Adrenal gland (tissue), 12 donors: ENCODE results near the gene SULT4A1. TPM values are rescaled to one million over a fixed set of nuclear protein-coding genes. Genes with fewer than 3 reads are reported as not detected.

Source experiments
- DNase-seq, 7 donors: peaks; one replicate each; pipeline ENCODE4 v3.0.0-alpha.2; 2019 to 2020
- H3K27ac ChIP-seq, 5 donors: fragments of 200-600 bp; sonication (generic) in 4 of 5; 1 replicate in 3 of 5; 2 replicates in 2 of 5; pipeline versions ENCODE4 v1.5.1 to v1.8.0; 2016 to 2020; ENCODE audit warnings: mild to moderate bottlenecking in 1 of 5
- H3K27me3 ChIP-seq: fragments of 200-600 bp; 2 replicates; pipeline ENCODE4 v1.8.0; 2021
- H3K36me3 ChIP-seq, 2 donors: fragments of 200-600 bp; replicated peaks in 1 of 2; 1 replicate in 1 of 2; 2 replicates in 1 of 2; pipeline versions ENCODE4 v1.5.1 to v1.8.0; 2018 to 2022
- H3K4me1 ChIP-seq, 2 donors: fragments of 200-600 bp; replicated peaks in 1 of 2; 1 replicate in 1 of 2; 2 replicates in 1 of 2; pipeline versions ENCODE4 v1.5.1 to v1.8.0; 2018 to 2021
- H3K4me3 ChIP-seq, 4 donors: fragments of 200-600 bp; sonication (generic) in 3 of 4; one replicate each; pipeline ENCODE4 v1.5.1; 2016 to 2018
- H3K9me3 ChIP-seq, 3 donors: fragments of 200-600 bp; sonication (generic) in 1 of 3; replicated peaks in 1 of 3; 1 replicate in 2 of 3; 2 replicates in 1 of 3; pipeline versions ENCODE4 v1.5.1 to v1.8.0; 2016 to 2021
- CTCF ChIP-seq, 6 experiments: fragments of 450-650 bp in 4 of 6; fragments of 200-600 bp in 2 of 6; sonication (generic) in 1 of 6; IDR thresholded peaks; 1 replicate in 5 of 6; 2 replicates in 1 of 6; pipeline versions ENCODE4 v1.5.1 to v1.8.0; 2016 to 2021; ENCODE audit warnings: antibody characterized with exemption in 6 of 6, mild to moderate bottlenecking in 2 of 6, moderate library complexity in 1 of 6
- POLR2A ChIP-seq, 2 donors: fragments of 450-650 bp; IDR thresholded peaks; one replicate each; pipeline ENCODE4 v1.6.1; 2017; ENCODE audit warnings: antibody characterized with exemption in 2 of 2, mild to moderate bottlenecking in 2 of 2, moderate library complexity in 1 of 2
- WGBS, 4 donors: extraction: QIAGEN DNeasy Blood & Tissue Kit in 2 of 4; methylation state at CpG; one replicate each; pipeline versions ENCODE4 v1.1.5 to v1.1.7; 2013 to 2017; 5-methylcytosine and 5-hydroxymethylcytosine counted together
- intact Hi-C, 2 donors: fragments of 100-400 bp; cut with DNase I; formaldehyde crosslinking; loops; one replicate each; pipeline versions ENCODE4 v1.14.1 to v1.15.0; 2022 to 2023
- polyA plus RNA-seq, 3 donors: library from polyadenylated mRNA; stranded (reverse); fragments of 200-250 nt in 2 of 3; fragments of 350-450 nt in 1 of 3; fragmentation: Illumina TruSeq in 1 of 3; extraction: RNeasy Lipid Tissue Mini Kit (QIAGEN cat#74804) in 1 of 3; gene quantifications; one replicate each; pipeline ENCODE4 v1.2.3, GENCODE V29; 2013 to 2014
- total RNA-seq, 9 donors: library from RNA; depleted of rRNA in 4 of 9; stranded (reverse); fragments of >200 nt in 4 of 9; fragments of 120-200 nt in 1 of 9; fragmentation: NEBNext Ultra II Directional in 1 of 9; extraction: Animal tissue kit (Norgen Biotek cat#: 25700) in 1 of 9; gene quantifications; one replicate each; pipeline versions ENCODE4 v1.1.0 to v1.2.4, GENCODE V29; 2013 to 2023
- donor health status: healthy with polysubstance abuse.
- donor health status: Bipolar disorder and iron deficiency.
- donor health status: DM: yes; HTN: yes; CAD: no.
- donor health status: DM: no; HTN: no; CAD: no.
- donor health status: DM: no; HTN: no; CAD: no.
- donor health status: DM: yes; HTN: yes; CAD: no.

Gene SULT4A1
- total and polyA plus RNA-seq, 12 donors = 0.65 to 8.8 (median 2.8) TPM; not detected in 4

GRCh38 chr22:43886231-43886630, 23.9 kb upstream of the SULT4A1 start:
- H3K9me3 ChIP-seq = no peaks in the 10 kb centered on the region
- H3K4me3 ChIP-seq = no peak overlapping the region
- no peaks in the 10 kb centered on the region for H3K4me1 ChIP-seq
- intact Hi-C loops = loop anchor here in 1 of 2 donors (5.0 kb wide), 1 partner anchor 499 kb away; no protein-coding TSS in a partner anchor
- 50 to 100% (median 71%) methylated on average over 1 to 8 of the region's 8 CpGs for WGBS, 4 donors
- H3K27ac ChIP-seq = no peak overlapping the region
- DNase-seq = peak in 1 of 7 donors; percentile 2
- H3K36me3 ChIP-seq = no peaks in the 10 kb centered on the region
- H3K27me3 ChIP-seq = peaks cover 27% of the 10 kb centered on the region
- TF ChIP-seq CTCF (IDR thresholded peaks at IDR 0.05) = no peak
- no peak for TF ChIP-seq POLR2A (IDR thresholded peaks at IDR 0.05)

- no peak for TF ChIP-seq CTCF (IDR thresholded peaks at IDR 0.05)
- no peak for TF ChIP-seq POLR2A (IDR thresholded peaks at IDR 0.05)
- H3K36me3 ChIP-seq = no peaks in the 10 kb centered on the region
- H3K27ac ChIP-seq = no peak overlapping the region
- H3K9me3 ChIP-seq = no peaks in the 10 kb centered on the region
- 79 to 85% (median 79%) methylated on average over 6 of the region's 6 CpGs for WGBS, 4 donors
- H3K4me3 ChIP-seq = no peak overlapping the region
- peaks cover 22% of the 10 kb centered on the region for H3K27me3 ChIP-seq
- H3K4me1 ChIP-seq = no peaks in the 10 kb centered on the region
- DNase-seq = no peak
- intact Hi-C loops = loop anchor here in 1 of 2 donors (5.0 kb wide), 1 partner anchor 498 kb away; no protein-coding TSS in a partner anchor
These were observed 23.5 kb upstream of the SULT4A1 start for GRCh38 chr22:43885786-43886185.

- Histone ChIP-seq H3K27me3 (peaks cover 17% of the 10 kb centered on the region), H3K4me1 (no peaks in the 10 kb centered on the region)
These were observed 23.0 kb upstream of the SULT4A1 start for GRCh38 chr22:43885319-43885671.

More at GRCh38 chr22:43885319-43885671, 23.0 kb upstream of the SULT4A1 start:
- Histone ChIP-seq H3K27ac (no peak overlapping the region), H3K9me3 (no peaks in the 10 kb centered on the region), H3K36me3 (no peaks in the 10 kb centered on the region), H3K4me3 (no peak overlapping the region)
- 61 to 65% (median 64%) methylated on average over 6 to 7 of the region's 7 CpGs for WGBS, 4 donors
- DNase-seq = no peak
- intact Hi-C loops = loop anchor here in 1 of 2 donors (5.0 kb wide), 1 partner anchor 498 kb away; no protein-coding TSS in a partner anchor
- TF ChIP-seq CTCF (IDR thresholded peaks at IDR 0.05) (peak in 1 of 6 experiments; percentile 7), POLR2A (IDR thresholded peaks at IDR 0.05) (no peak)
